Upper lobe of left lung (tissue), 6 donors: ENCODE results near the gene CEP162. TPM values are rescaled to one million over a fixed set of nuclear protein-coding genes. Genes with fewer than 3 reads are reported as not detected.
"Not testable (repeated sequence)": the region's sequence is repeated elsewhere in the genome, so short reads cannot be mapped to it uniquely, and the experiment has no call there.

Experiments
- ATAC-seq, 2 donors: fragments of 200-7000 bp; cut with Tn5 transposase; one replicate each; pipeline ENCODE4 v1.9.1; 2022; ENCODE audit warnings: mild to moderate bottlenecking in 2 of 2, moderate library complexity in 2 of 2; ENCODE audit not compliant: low FRiP score in 2 of 2
- DNase-seq, 2 donors: peaks; one replicate each; pipeline ENCODE4 v3.0.0-alpha.2; 2019 to 2020
- H3K27ac ChIP-seq, 4 donors: fragments of 200-600 bp; sonication (generic); one replicate each; pipeline ENCODE4 v1.5.1; 2016 to 2019
- H3K27me3 ChIP-seq, 4 donors: fragments of 200-600 bp; sonication (generic); one replicate each; pipeline ENCODE4 v1.5.1; 2017 to 2019
- H3K36me3 ChIP-seq, 4 donors: fragments of 200-600 bp; sonication (generic); one replicate each; pipeline ENCODE4 v1.5.1; 2016 to 2019
- H3K4me1 ChIP-seq, 4 donors: fragments of 200-600 bp; sonication (generic); one replicate each; pipeline ENCODE4 v1.5.1; 2018 to 2019
- H3K4me3 ChIP-seq, 4 donors: fragments of 200-600 bp; sonication (generic); one replicate each; pipeline ENCODE4 v1.5.1; 2017 to 2019; ENCODE audit warnings: mild to moderate bottlenecking in 2 of 4, moderate library complexity in 1 of 4
- H3K9me3 ChIP-seq, 4 donors: fragments of 200-600 bp; sonication (generic); one replicate each; pipeline ENCODE4 v1.5.1; 2018 to 2019
- CTCF ChIP-seq, 6 experiments: fragments of 450-650 bp in 4 of 6; fragments of 200-600 bp in 2 of 6; sonication (generic) in 2 of 6; IDR thresholded peaks; one replicate each; pipeline ENCODE4 v1.5.1; 2016 to 2019; ENCODE audit warnings: antibody characterized with exemption in 6 of 6
- EP300 ChIP-seq, 4 donors: sonication (generic); formaldehyde crosslinking; IDR thresholded peaks; one replicate each; pipeline ENCODE4 v1.5.1; 2017; ENCODE audit warnings: antibody characterized with exemption in 4 of 4, control low read depth in 2 of 4
- POLR2A ChIP-seq, 4 donors: fragments of 450-650 bp; IDR thresholded peaks; one replicate each; pipeline ENCODE4 v1.5.1; 2016 to 2017; ENCODE audit warnings: antibody characterized with exemption in 4 of 4, mild to moderate bottlenecking in 2 of 4
- POLR2AphosphoS5 ChIP-seq, 2 donors: sonication (generic); formaldehyde crosslinking; IDR thresholded peaks; one replicate each; pipeline ENCODE4 v1.5.1; 2017; ENCODE audit warnings: antibody characterized with exemption in 2 of 2
- WGBS, 2 donors: methylation state at CpG; one replicate each; pipeline ENCODE4 v1.1.5; 2017 to 2018; 5-methylcytosine and 5-hydroxymethylcytosine counted together
- total RNA-seq, 6 donors: library from RNA; depleted of rRNA in 4 of 6; stranded (reverse); fragments of >200 nt in 4 of 6; gene quantifications; one replicate each; pipeline versions ENCODE4 v1.1.0 to v1.2.1, GENCODE V29; 2016 to 2021
- donor health status: DM: no; HTN: no; CAD: no; lungs with moderate emphysema.
- donor health status: DM: no; HTN: yes; CAD: no; lungs with severe emphysema.

The CEP162 gene
- total RNA-seq, 6 donors from 2014 or later: 4.6 to 27.6 (median 11.4) TPM

- Histone ChIP-seq H3K27ac (no peak overlapping the region), H3K4me3 (no peak overlapping the region), H3K27me3 (no peaks in the 10 kb centered on the region), H3K4me1 (no peaks in the 10 kb centered on the region), H3K36me3 (no peaks in the 10 kb centered on the region), H3K9me3 (no peaks in the 10 kb centered on the region)
- no peak for DNase-seq
- no peak for ATAC-seq
- 76 to 79% methylated on average over 4 of the region's 4 CpGs for WGBS, 2 donors
- TF ChIP-seq POLR2AphosphoS5 (IDR thresholded peaks at IDR 0.05) (no peak), EP300 (IDR thresholded peaks at IDR 0.05) (no peak), CTCF (IDR thresholded peaks at IDR 0.05) (no peak), POLR2A (IDR thresholded peaks at IDR 0.05) (no peak)
Observed at GRCh38 chr6:84089081-84089480, 138.4 kb downstream of the CEP162 start.

GRCh38 chr6:84086545-84087429 lies 140.7 kb downstream of the CEP162 start:
- DNase-seq: no peak
- 69 to 78% methylated on average over 6 of the region's 6 CpGs for WGBS, 2 donors
- no peaks in the 10 kb centered on the region for H3K27me3 ChIP-seq
- H3K36me3 ChIP-seq: no peaks in the 10 kb centered on the region
- H3K27ac ChIP-seq: no peak overlapping the region
- ATAC-seq: no peak
- H3K9me3 ChIP-seq: no peaks in the 10 kb centered on the region
- H3K4me3 ChIP-seq: no peak overlapping the region
- TF ChIP-seq CTCF (IDR thresholded peaks at IDR 0.05) (no peak), POLR2AphosphoS5 (IDR thresholded peaks at IDR 0.05) (no peak), POLR2A (IDR thresholded peaks at IDR 0.05) (no peak), EP300 (IDR thresholded peaks at IDR 0.05) (no peak)
- no peaks in the 10 kb centered on the region for H3K4me1 ChIP-seq

GRCh38 chr6:84086056-84086455 lies 141.4 kb downstream of the CEP162 start:
- TF ChIP-seq EP300 (IDR thresholded peaks at IDR 0.05) (no peak), POLR2A (IDR thresholded peaks at IDR 0.05) (no peak), POLR2AphosphoS5 (IDR thresholded peaks at IDR 0.05) (no peak), CTCF (IDR thresholded peaks at IDR 0.05) (no peak)
- Histone ChIP-seq H3K4me3 (no peak overlapping the region), H3K4me1 (no peaks in the 10 kb centered on the region), H3K9me3 (no peaks in the 10 kb centered on the region), H3K27me3 (no peaks in the 10 kb centered on the region), H3K27ac (no peak overlapping the region), H3K36me3 (no peaks in the 10 kb centered on the region)
- DNase-seq (no peak), ATAC-seq (no peak)
- WGBS, 2 donors: 93 to 94% methylated on average over 1 of the region's 1 CpG

- H3K36me3 ChIP-seq, H3K27ac ChIP-seq, ATAC-seq, H3K4me1 ChIP-seq, H3K4me3 ChIP-seq, H3K9me3 ChIP-seq, H3K27me3 ChIP-seq, DNase-seq: not testable (repeated sequence)
Observed at GRCh38 chr6:84084705-84085104, 142.7 kb downstream of the CEP162 start.

- 67 to 71% methylated on average over 11 of the region's 11 CpGs for WGBS, 2 donors
- DNase-seq: no peak
- no peaks in the 10 kb centered on the region for H3K36me3 ChIP-seq
- no peaks in the 10 kb centered on the region for H3K9me3 ChIP-seq
- no peak for ATAC-seq
- H3K4me1 ChIP-seq: no peaks in the 10 kb centered on the region
- no peak overlapping the region for H3K4me3 ChIP-seq
- H3K27me3 ChIP-seq: no peaks in the 10 kb centered on the region
- no peak overlapping the region for H3K27ac ChIP-seq
- TF ChIP-seq POLR2AphosphoS5 (IDR thresholded peaks at IDR 0.05): no peak
- TF ChIP-seq POLR2A (IDR thresholded peaks at IDR 0.05): no peak
- TF ChIP-seq CTCF (IDR thresholded peaks at IDR 0.05): no peak
Observed at GRCh38 chr6:84082689-84083265, 144.7 kb downstream of the CEP162 start.
